GM18498 (cell line): ENCODE results near the gene GZF1.

Experiments used
- ATAC-seq: cut with Tn5 transposase; IDR thresholded peaks from one replicate; pipeline ENCODE4 v1.9.1; 2021; ENCODE audit warnings: mild to moderate bottlenecking, moderate library complexity; ENCODE audit not compliant: unreplicated experiment

Gene GZF1

GRCh38 chr20:23404196-23404595 is 42.2 kb downstream of the GZF1 start:
- no peak for ATAC-seq

GRCh38 chr20:23406880-23407279 is 44.9 kb downstream of the GZF1 start:
- no peak for ATAC-seq

GRCh38 chr20:23407781-23408464 is 45.9 kb downstream of the GZF1 start:
- ATAC-seq, result peak; percentile 80

DNA sequence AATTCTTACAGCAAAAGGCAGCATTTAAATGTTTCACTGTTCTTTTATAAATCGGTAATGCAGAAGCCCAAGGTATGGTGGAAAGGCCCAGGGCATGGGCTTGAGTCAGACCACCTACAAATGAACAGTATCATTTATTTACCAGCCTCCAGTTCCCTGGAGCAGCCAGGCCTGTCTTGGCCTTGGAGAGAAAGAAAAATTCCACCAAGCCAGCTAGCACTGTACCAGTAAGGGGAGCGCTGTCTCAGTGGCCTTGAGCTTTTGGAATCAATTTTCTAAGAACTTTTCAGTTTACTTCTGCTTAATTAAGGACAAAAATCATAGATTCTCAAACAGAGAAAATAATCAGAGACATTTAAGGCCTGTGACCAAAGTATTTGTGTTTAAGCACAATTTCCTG is 47.0 kb downstream of the GZF1 start:
- no peak for ATAC-seq

- no peak for ATAC-seq
Measured at GRCh38 chr20:23409800-23410199, 47.8 kb downstream of the GZF1 start.

- no peak for ATAC-seq
Measured at GRCh38 chr20:23410916-23411695, 49.1 kb downstream of the GZF1 start.

DNA sequence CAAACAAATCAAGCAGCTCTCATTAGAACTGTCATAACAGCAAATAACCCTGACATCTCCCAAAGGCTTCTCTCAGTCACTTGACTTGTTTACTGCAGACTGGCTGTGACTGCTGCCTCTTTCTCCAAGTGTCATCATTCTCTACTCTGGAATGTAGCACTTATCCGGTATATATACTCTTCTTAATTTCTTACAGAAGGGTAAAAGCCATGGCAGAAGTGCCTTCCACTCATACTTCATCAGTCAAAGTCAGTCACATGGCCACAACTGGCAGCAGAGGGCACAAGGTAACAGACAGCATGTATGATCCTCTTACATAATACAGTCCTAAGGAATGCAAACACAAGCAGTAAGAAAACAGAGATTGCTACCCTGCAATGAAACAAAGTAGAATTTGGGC is 50.0 kb downstream of the GZF1 start:
- ATAC-seq, result no peak

GRCh38 chr20:23413862-23414422 is 52.0 kb downstream of the GZF1 start:
- ATAC-seq, result no peak

DNA sequence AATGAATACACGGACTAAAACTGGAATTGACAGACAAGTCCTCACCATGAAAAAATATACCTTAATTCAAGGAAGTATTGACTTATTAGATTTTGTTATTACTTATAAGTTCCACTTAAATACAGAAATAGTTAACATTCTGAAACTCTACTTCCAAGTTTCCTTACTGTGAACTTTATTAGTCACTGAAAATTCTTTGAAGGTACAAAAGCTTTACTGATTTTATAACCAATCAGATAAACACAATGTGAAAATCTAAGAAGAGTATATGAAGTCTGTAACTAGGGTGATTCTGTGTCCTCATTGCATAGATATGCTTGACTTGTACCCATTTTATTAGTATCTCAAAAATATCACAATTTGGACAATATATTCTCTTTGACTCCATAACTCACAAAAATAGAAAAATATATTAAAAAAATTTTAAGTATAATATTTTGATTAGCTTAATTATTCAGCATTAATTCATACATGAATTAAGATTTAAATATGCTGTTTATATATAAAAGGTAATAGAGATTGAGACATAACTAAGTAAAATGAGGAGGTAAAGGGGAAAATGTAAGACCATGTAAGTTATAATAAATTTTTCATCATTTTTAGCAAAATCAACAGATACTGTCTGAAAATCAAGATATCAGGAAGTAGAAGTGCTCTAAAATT is 52.7 kb downstream of the GZF1 start:
- no peak for ATAC-seq

- no peak for ATAC-seq
Measured at GRCh38 chr20:23415555-23415954, 53.6 kb downstream of the GZF1 start.

DNA sequence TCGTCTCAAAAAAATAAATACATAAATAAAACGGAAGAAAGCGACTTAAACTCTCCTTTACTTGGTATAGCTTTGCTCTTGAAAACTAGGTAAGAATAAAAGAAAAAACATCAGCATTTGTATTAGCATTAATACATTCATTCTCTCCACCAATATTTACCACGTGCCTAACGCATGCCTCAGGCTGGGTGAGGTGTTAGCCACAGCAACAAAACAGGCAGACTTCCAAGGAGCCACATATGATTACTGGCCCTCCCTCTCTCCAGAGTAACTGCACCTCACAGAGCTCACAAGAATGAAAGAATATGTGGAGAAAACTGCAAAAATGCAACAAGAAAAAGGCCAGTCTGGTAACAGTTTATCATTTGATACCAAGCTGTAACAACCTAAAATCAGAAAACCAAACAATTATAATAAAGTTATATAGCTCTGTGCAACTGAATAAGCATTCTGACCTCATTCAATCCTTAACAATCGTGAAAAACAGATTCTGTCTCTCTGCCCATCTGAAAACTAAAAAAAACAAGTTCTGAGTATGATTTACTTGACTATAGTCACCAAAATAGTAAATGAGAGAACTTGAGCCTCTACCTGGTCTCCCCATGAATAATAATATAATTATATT is 54.1 kb downstream of the GZF1 start:
- no peak for ATAC-seq

DNA sequence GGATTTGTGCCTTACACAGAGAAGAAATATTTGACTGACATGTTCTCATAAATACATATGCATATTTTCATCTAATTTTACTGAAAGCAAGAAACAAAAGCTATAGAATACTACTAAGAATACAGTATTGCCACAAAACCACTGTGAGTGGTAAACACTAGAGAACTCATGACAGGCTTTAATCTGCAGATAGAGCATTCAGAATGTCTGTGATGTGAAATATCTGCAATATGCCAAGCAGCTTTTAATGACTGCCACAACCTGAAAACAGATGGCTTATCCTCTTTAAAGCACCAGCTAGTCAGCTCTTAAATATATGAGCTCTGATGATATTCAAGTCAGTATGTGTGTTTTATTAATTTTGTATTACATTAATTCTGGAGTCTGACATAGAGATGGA is 55.9 kb downstream of the GZF1 start:
- no peak for ATAC-seq

GRCh38 chr20:23419657-23419994 is 57.6 kb downstream of the GZF1 start:
- ATAC-seq, result no peak

DNA sequence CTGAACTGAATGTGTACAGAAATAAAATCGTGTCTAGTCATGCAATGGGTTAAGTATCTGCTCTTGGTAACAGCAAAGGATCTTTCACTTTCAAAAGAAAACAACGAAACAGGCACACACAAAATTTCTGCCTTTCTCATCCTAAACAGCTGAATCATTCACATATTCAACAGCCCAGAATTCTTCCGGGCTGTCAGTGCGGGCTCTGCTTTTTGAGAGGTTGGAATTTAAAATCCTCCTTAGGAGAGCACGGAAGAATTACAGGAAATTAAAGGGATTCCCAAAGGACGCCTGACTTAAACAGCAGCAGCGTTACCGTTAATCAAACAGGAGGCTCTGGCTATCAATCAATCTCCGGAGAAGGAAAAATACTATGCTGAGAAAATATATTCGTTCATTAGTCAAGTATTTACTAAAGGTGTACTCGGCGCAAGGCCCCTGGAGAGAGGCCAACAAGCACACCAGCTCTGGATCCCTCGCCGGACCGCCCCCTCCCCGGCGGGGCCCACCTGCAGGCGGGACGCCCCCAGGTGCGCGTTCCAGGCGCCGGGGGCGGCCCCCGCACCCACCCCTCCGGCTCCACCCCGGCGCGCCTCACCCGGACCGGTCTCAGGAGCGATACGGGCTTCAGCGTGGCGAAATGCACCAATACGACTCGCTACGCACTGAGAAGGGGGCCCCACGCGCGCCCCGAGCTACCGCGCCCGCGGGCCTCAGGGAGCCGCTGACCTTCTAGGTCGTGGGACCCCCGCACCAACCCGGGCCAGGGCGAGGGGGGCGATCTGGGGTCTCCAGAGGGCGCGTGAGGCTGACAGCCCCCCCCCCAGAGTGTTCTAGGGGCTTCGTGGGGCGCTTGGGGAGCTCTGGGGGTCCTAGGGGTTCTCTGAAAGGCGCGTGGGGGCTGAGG is 58.3 kb downstream of the GZF1 start:
- ATAC-seq, result peak; percentile 42

DNA sequence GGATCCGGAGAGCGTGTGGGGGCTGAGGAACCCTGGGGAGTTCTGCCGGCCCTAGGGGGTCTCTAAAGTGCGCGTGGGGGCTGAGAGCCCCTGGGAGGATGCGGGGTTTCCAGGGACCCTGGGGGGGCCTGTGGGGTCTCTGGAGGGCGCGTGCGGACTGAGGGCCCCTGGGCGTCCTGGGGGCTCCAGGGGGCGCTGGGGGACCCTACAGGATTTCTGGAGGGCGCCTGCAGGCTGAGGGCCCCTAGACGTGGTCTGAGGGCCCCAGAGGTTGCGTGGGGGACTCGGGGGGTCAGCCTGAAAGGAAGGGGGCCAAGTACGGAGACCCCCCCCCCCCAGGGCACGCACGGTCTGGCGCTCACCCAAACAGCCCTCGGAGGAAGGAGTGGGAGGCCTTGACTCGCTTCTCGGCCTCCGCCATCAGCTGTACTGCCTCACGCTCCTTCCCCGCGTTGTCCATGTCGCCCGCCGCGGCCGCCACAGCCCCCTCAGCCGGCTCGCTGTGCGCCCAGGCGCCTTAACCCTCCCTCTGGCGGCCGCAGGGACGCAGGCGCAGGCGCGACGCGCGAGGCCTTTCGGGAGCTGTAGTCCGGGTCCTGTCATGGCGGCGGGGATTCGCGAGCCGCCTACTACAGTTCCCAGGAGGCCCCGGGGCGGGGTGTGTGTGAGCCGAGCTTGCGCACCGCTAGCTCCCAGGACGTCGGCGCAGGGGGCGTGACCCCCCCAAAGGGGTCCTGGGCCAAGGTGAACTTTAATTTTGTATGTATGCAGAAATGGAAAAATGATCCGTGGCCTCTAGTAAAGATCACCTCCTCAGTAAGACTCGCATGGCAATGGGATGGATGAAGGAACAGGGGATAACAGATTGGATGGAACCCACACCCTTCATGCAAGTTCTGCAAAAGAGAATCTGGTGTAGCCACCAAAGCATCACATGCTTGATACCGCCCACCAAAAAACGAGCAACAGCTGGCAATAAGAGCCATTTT is 59.3 kb downstream of the GZF1 start, which contains the start of gene NAPB:
TSS of gene NAPB (minus strand) at position 546 of the 989 bp plus-strand sequence. CDS start at position 460, 86 bp downstream.
- peak; percentile 97 for ATAC-seq
